Esophagus (tissue), 2 donors: ENCODE data around the gene RAMP2. TPM values are rescaled to one million over a fixed set of nuclear protein-coding genes. Genes with fewer than 3 reads are reported as not detected.
A peak's percentile ranks its signal among the peaks of the same experiment; 100 is the strongest.
"Not testable (repeated sequence)": the region's sequence is repeated elsewhere in the genome, so short reads cannot be mapped to it uniquely, and the experiment has no call there.

ENCODE experiments used
- H3K27ac ChIP-seq, 2 donors: one replicate each; pipeline ENCODE4 v1.5.1; 2013; ENCODE audit warnings: low read depth in 2 of 2, mild to moderate bottlenecking in 2 of 2, inconsistent platforms in 1 of 2, low read length in 1 of 2, moderate library complexity in 1 of 2
- H3K27me3 ChIP-seq, 2 donors: one replicate each; pipeline ENCODE4 v1.6.1; 2013; ENCODE audit warnings: low read length in 2 of 2, control low read depth in 1 of 2, mild to moderate bottlenecking in 1 of 2; ENCODE audit not compliant: insufficient read depth in 2 of 2, control insufficient read depth in 1 of 2
- H3K36me3 ChIP-seq, 2 donors: one replicate each; pipeline ENCODE4 v1.6.1; 2013; ENCODE audit warnings: low read length in 1 of 2; ENCODE audit not compliant: control insufficient read depth in 2 of 2, insufficient read depth in 2 of 2
- H3K4me1 ChIP-seq, 2 donors: one replicate each; pipeline ENCODE4 v1.6.1; 2013; ENCODE audit warnings: low read length in 1 of 2; ENCODE audit not compliant: control insufficient read depth in 2 of 2, insufficient read depth in 2 of 2
- H3K4me3 ChIP-seq, 2 donors: one replicate each; pipeline ENCODE4 v1.5.1; 2013; ENCODE audit warnings: low read length in 2 of 2, mild to moderate bottlenecking in 2 of 2, low read depth in 1 of 2, moderate library complexity in 1 of 2
- H3K9me3 ChIP-seq, 2 donors: one replicate each; pipeline ENCODE4 v1.6.1; 2013; ENCODE audit warnings: mild to moderate bottlenecking in 2 of 2, low read depth in 1 of 2, low read length in 1 of 2, moderate library complexity in 1 of 2; ENCODE audit not compliant: control insufficient read depth in 2 of 2, insufficient read depth in 1 of 2
- WGBS, 2 donors: extraction: QIAGEN DNeasy Blood & Tissue Kit; methylation state at CpG; one replicate each; pipeline ENCODE4 v1.1.7; 2013; 5-methylcytosine and 5-hydroxymethylcytosine counted together
- polyA plus RNA-seq, 2 donors: library from polyadenylated mRNA; stranded (reverse); fragments of 200-250 nt; gene quantifications; one replicate each; pipeline ENCODE4 v1.2.3, GENCODE V29; 2013
- donor health status: healthy with polysubstance abuse.
- donor health status: Bipolar disorder and iron deficiency.

The RAMP2 gene
- polyA plus RNA-seq, 2 donors = 7.5 to 13.5 TPM

GRCh38 chr17:42768006-42768405 is 7.0 kb downstream of the RAMP2 start:
- not testable (repeated sequence) for H3K36me3 ChIP-seq, H3K27me3 ChIP-seq, H3K4me3 ChIP-seq, H3K27ac ChIP-seq, H3K9me3 ChIP-seq, H3K4me1 ChIP-seq
- WGBS, 2 donors = 68 to 75% methylated on average over 9 of the region's 9 CpGs

- not testable (repeated sequence) for H3K36me3 ChIP-seq, H3K4me3 ChIP-seq, H3K27ac ChIP-seq, H3K27me3 ChIP-seq, H3K4me1 ChIP-seq, H3K9me3 ChIP-seq
- 73 to 75% methylated on average over 10 of the region's 10 CpGs for WGBS, 2 donors
Observed at GRCh38 chr17:42769964-42770363, 8.9 kb downstream of the RAMP2 start.

- Histone ChIP-seq H3K9me3 (no peaks in the 10 kb centered on the region), H3K4me1 (peaks cover 0 to 2% of the 10 kb centered on the region in 2 donors), H3K27ac (peak overlapping the region; percentile 89 to 96), H3K4me3 (peak overlapping the region; percentile 96 to 98), H3K27me3 (no peaks in the 10 kb centered on the region), H3K36me3 (peaks cover 0 to 7% of the 10 kb centered on the region in 2 donors)
- WGBS, 2 donors = 3 to 4% methylated on average over 3 of the region's 3 CpGs
Observed at GRCh38 chr17:42772945-42773289, 11.9 kb downstream of the RAMP2 start.

GRCh38 chr17:42773290-42774035 is 12.4 kb downstream of the RAMP2 start, which contains the start of gene VPS25:
VPS25 (plus strand) TSS chr17:42773449; CDS start chr17:42773476, 27 bp downstream.
- Histone ChIP-seq H3K4me1 (peaks cover 0 to 2% of the 10 kb centered on the region in 2 donors), H3K9me3 (no peaks in the 10 kb centered on the region), H3K4me3 (peak within 1 kb of the TSS; percentile 96 to 98), H3K36me3 (peaks cover under 1 to 7% of the 10 kb centered on the region in 2 donors), H3K27ac (peak within 1 kb of the TSS; percentile 89 to 96), H3K27me3 (no peaks in the 10 kb centered on the region)
- WGBS, 2 donors = 0 to 1% methylated on average over 39 of the region's 39 CpGs

GRCh38 chr17:42774066-42774745 is 13.2 kb downstream of the RAMP2 start:
- H3K27me3 ChIP-seq = no peaks in the 10 kb centered on the region
- H3K36me3 ChIP-seq = peaks cover 5 to 13% of the 10 kb centered on the region in 2 donors
- H3K27ac ChIP-seq = peak overlapping the region in 1 of 2 donors; percentile 89
- no peaks in the 10 kb centered on the region for H3K9me3 ChIP-seq
- 62 to 73% methylated on average over 3 of the region's 3 CpGs for WGBS, 2 donors
- peaks cover 0 to 2% of the 10 kb centered on the region in 2 donors for H3K4me1 ChIP-seq
- H3K4me3 ChIP-seq = peak overlapping the region; percentile 96 to 98

- H3K4me1 ChIP-seq = peaks cover 1 to 2% of the 10 kb centered on the region in 2 donors
- no peaks in the 10 kb centered on the region for H3K27me3 ChIP-seq
- no peaks in the 10 kb centered on the region for H3K9me3 ChIP-seq
- WGBS, 2 donors = 73 to 75% methylated on average over 3 of the region's 3 CpGs
- H3K36me3 ChIP-seq = peaks cover 5 to 15% of the 10 kb centered on the region in 2 donors
- H3K4me3 ChIP-seq = no peak overlapping the region
- no peak overlapping the region for H3K27ac ChIP-seq
Observed at GRCh38 chr17:42775534-42776098, 14.6 kb downstream of the RAMP2 start.

- Histone ChIP-seq H3K4me3 (no peak overlapping the region), H3K36me3 (peaks cover 5 to 15% of the 10 kb centered on the region in 2 donors), H3K27ac (no peak overlapping the region), H3K27me3 (peaks cover 0 to 20% of the 10 kb centered on the region in 2 donors), H3K9me3 (no peaks in the 10 kb centered on the region), H3K4me1 (peaks cover 2 to 13% of the 10 kb centered on the region in 2 donors)
- 87 to 89% methylated on average over 5 of the region's 5 CpGs for WGBS, 2 donors
Observed at GRCh38 chr17:42778570-42778969, 17.5 kb downstream of the RAMP2 start.

GRCh38 chr17:42779304-42779935 is 18.4 kb downstream of the RAMP2 start:
- peaks cover 5 to 15% of the 10 kb centered on the region in 2 donors for H3K36me3 ChIP-seq

More at GRCh38 chr17:42779304-42779935, 18.4 kb downstream of the RAMP2 start:
- WGBS, 2 donors = 73% methylated on average over 3 of the region's 3 CpGs
- Histone ChIP-seq H3K4me3 (no peak overlapping the region), H3K4me1 (peaks cover under 1 to 17% of the 10 kb centered on the region in 2 donors), H3K27me3 (peaks cover 0 to 20% of the 10 kb centered on the region in 2 donors), H3K9me3 (no peaks in the 10 kb centered on the region), H3K27ac (no peak overlapping the region)
